HG03045 (cell line): Measurements from ENCODE around the gene FHOD3.
"Not testable (repeated sequence)": the region's sequence is repeated elsewhere in the genome, so short reads cannot be mapped to it uniquely, and the experiment has no call there.

Experiments used
- ATAC-seq: cut with Tn5 transposase; IDR thresholded peaks from one replicate; pipeline ENCODE4 v1.9.1; 2021; ENCODE audit warnings: mild to moderate bottlenecking, moderate library complexity; ENCODE audit not compliant: unreplicated experiment

The FHOD3 gene

GRCh38 chr18:36811430-36811829 is 513.9 kb downstream of the FHOD3 start:
- no peak for ATAC-seq

- ATAC-seq = no peak
Observed at GRCh38 chr18:36811955-36812354, 514.4 kb downstream of the FHOD3 start.

GRCh38 chr18:36812678-36813077 is 515.2 kb downstream of the FHOD3 start:
- no peak for ATAC-seq

GRCh38 chr18:36813101-36813775 is 515.7 kb downstream of the FHOD3 start:
- ATAC-seq = no peak

- ATAC-seq = no peak
Observed at GRCh38 chr18:36813824-36814223, 516.3 kb downstream of the FHOD3 start.

GRCh38 chr18:36814994-36815393 is 517.5 kb downstream of the FHOD3 start:
- no peak for ATAC-seq

- not testable (repeated sequence) for ATAC-seq
Observed at GRCh38 chr18:36816096-36816495, 518.6 kb downstream of the FHOD3 start.

- no peak for ATAC-seq
Observed at GRCh38 chr18:36817039-36817438, 519.5 kb downstream of the FHOD3 start.

- ATAC-seq = no peak
Observed at GRCh38 chr18:36818652-36819051, 521.1 kb downstream of the FHOD3 start.

GRCh38 chr18:36819621-36820020 is 522.1 kb downstream of the FHOD3 start:
- no peak for ATAC-seq

- ATAC-seq = no peak
Observed at GRCh38 chr18:36821681-36822080, 524.2 kb downstream of the FHOD3 start.

GRCh38 chr18:36825526-36825925 is 528.0 kb downstream of the FHOD3 start:
- no peak for ATAC-seq

- ATAC-seq = no peak
Observed at GRCh38 chr18:36826556-36826955, 529.0 kb downstream of the FHOD3 start.

- ATAC-seq = peak; percentile 1
Observed at GRCh38 chr18:36828157-36828629, 530.7 kb downstream of the FHOD3 start.

- peak; percentile 96 for ATAC-seq
Observed at GRCh38 chr18:36828630-36829361, 531.3 kb downstream of the FHOD3 start, which contains the start of the genes KIAA1328 and TPGS2. Gene KIAA1328, plus strand, starts transcription at chr18:36829127. Its CDS starts 12 bp downstream, at chr18:36829139. Gene TPGS2, minus strand, starts transcription at chr18:36829002. Its CDS starts 235 bp downstream, at chr18:36828767.
